Erythroblast (primary cell): ENCODE data around the gene FBXL13.

Experiments
- GATA1 ChIP-seq: IDR thresholded peaks from 2 replicates; pipeline ENCODE4 v1.6.1; 2011; ENCODE audit warnings: low read depth, mild to moderate bottlenecking, control low read depth, low read length, moderate library complexity
- POLR2A ChIP-seq: IDR thresholded peaks from 2 replicates; pipeline ENCODE4 v1.6.1; 2011; ENCODE audit warnings: mild to moderate bottlenecking, low read length

GRCh38 chr7:102897856-102898531 lies 176.6 kb downstream of the FBXL13 start:
- TF ChIP-seq GATA1 (no peak), POLR2A (no peak)
